ENCODE data around the gene ABCA1. TPM values are rescaled to one million over a fixed set of nuclear protein-coding genes. Genes with fewer than 3 reads are reported as not detected.
"Not testable (repeated sequence)": the region's sequence is repeated elsewhere in the genome, so short reads cannot be mapped to it uniquely, and the experiment has no call there.

Gene ABCA1
- total RNA-seq, 1 donor from 2014 or later = 49.5 TPM

- H3K4me3 Mint-ChIP-seq (ENCODE audit: unreplicated experiment) = no peak overlapping the region
- H3K27me3 Mint-ChIP-seq (ENCODE audit: unreplicated experiment) = no peaks in the 10 kb centered on the region
- peaks cover 45% of the 10 kb centered on the region for H3K36me3 Mint-ChIP-seq (ENCODE audit: unreplicated experiment)
- DNase-seq (ENCODE audit: extremely low spot score, unreplicated experiment) = no peak
- TF ChIP-seq CTCF (IDR thresholded peaks at IDR 0.05) = no peak
- H3K27ac Mint-ChIP-seq (ENCODE audit: unreplicated experiment) = no peak overlapping the region
- H3K4me1 Mint-ChIP-seq (ENCODE audit: unreplicated experiment) = peaks cover 74% of the 10 kb centered on the region
- H3K9me3 Mint-ChIP-seq (ENCODE audit: unreplicated experiment) = no peaks in the 10 kb centered on the region
These were observed 69.7 kb downstream of the ABCA1 start for GRCh38 chr9:104858271-104858670.

- H3K4me3 Mint-ChIP-seq (ENCODE audit: unreplicated experiment) = no peak overlapping the region
- H3K27ac Mint-ChIP-seq (ENCODE audit: unreplicated experiment) = peak overlapping the region; percentile 14
- peaks cover 68% of the 10 kb centered on the region for H3K4me1 Mint-ChIP-seq (ENCODE audit: unreplicated experiment)
- H3K9me3 Mint-ChIP-seq (ENCODE audit: unreplicated experiment) = no peaks in the 10 kb centered on the region
- peaks cover 51% of the 10 kb centered on the region for H3K36me3 Mint-ChIP-seq (ENCODE audit: unreplicated experiment)
- TF ChIP-seq CTCF (IDR thresholded peaks at IDR 0.05) = no peak
- DNase-seq (ENCODE audit: extremely low spot score, unreplicated experiment) = no peak
- no peaks in the 10 kb centered on the region for H3K27me3 Mint-ChIP-seq (ENCODE audit: unreplicated experiment)
These were observed 71.5 kb downstream of the ABCA1 start for GRCh38 chr9:104856413-104856941.

- Mint-ChIP-seq H3K4me1 (ENCODE audit: unreplicated experiment) (peaks cover 68% of the 10 kb centered on the region), H3K9me3 (ENCODE audit: unreplicated experiment) (no peaks in the 10 kb centered on the region), H3K4me3 (ENCODE audit: unreplicated experiment) (no peak overlapping the region), H3K36me3 (ENCODE audit: unreplicated experiment) (peaks cover 51% of the 10 kb centered on the region), H3K27me3 (ENCODE audit: unreplicated experiment) (no peaks in the 10 kb centered on the region), H3K27ac (ENCODE audit: unreplicated experiment) (no peak overlapping the region)
- TF ChIP-seq CTCF (IDR thresholded peaks at IDR 0.05) = no peak
- no peak for DNase-seq (ENCODE audit: extremely low spot score, unreplicated experiment)
These were observed 72.1 kb downstream of the ABCA1 start for GRCh38 chr9:104855807-104856206.

- not testable (repeated sequence) for H3K27me3 Mint-ChIP-seq (ENCODE audit: unreplicated experiment)
These were observed 72.7 kb downstream of the ABCA1 start for GRCh38 chr9:104855258-104855657.

GRCh38 chr9:104854613-104855012 is 73.3 kb downstream of the ABCA1 start:
- H3K27ac Mint-ChIP-seq (ENCODE audit: unreplicated experiment) = no peak overlapping the region

More at GRCh38 chr9:104855258-104855657, 72.7 kb downstream of the ABCA1 start:
- not testable (repeated sequence) for H3K27ac Mint-ChIP-seq (ENCODE audit: unreplicated experiment); DNase-seq (ENCODE audit: extremely low spot score, unreplicated experiment); H3K4me3 Mint-ChIP-seq (ENCODE audit: unreplicated experiment); H3K9me3 Mint-ChIP-seq (ENCODE audit: unreplicated experiment)
- H3K4me1 Mint-ChIP-seq (ENCODE audit: unreplicated experiment) = peaks cover 70% of the 10 kb centered on the region
- peaks cover 50% of the 10 kb centered on the region for H3K36me3 Mint-ChIP-seq (ENCODE audit: unreplicated experiment)

More at GRCh38 chr9:104854613-104855012, 73.3 kb downstream of the ABCA1 start:
- Mint-ChIP-seq H3K4me1 (ENCODE audit: unreplicated experiment) (peaks cover 70% of the 10 kb centered on the region), H3K4me3 (ENCODE audit: unreplicated experiment) (no peak overlapping the region), H3K9me3 (ENCODE audit: unreplicated experiment) (no peaks in the 10 kb centered on the region), H3K36me3 (ENCODE audit: unreplicated experiment) (peaks cover 50% of the 10 kb centered on the region), H3K27me3 (ENCODE audit: unreplicated experiment) (no peaks in the 10 kb centered on the region)
- no peak for DNase-seq (ENCODE audit: extremely low spot score, unreplicated experiment)
- no peak for TF ChIP-seq CTCF (IDR thresholded peaks at IDR 0.05)

Data from osteocyte (in vitro differentiated cells).